HEK293 (cell line): ENCODE measurements around the gene AGBL2.

Experiments
- HOXD13 ChIP-seq: sonication (generic); formaldehyde crosslinking; IDR thresholded peaks from 2 replicates; pipeline ENCODE4 v1.8.0; 2022; ENCODE audit warnings: missing genetic modification reagents, borderline replicate concordance
- KLF17 ChIP-seq: fragments of 450-650 bp; formaldehyde crosslinking; IDR thresholded peaks from 2 replicates; pipeline ENCODE4 v1.5.1; 2016; ENCODE audit warnings: missing biosample characterization, missing genetic modification characterization
- MZF1 ChIP-seq: fragments of 450-650 bp; formaldehyde crosslinking; IDR thresholded peaks from 2 replicates; pipeline ENCODE4 v1.5.1; 2017; ENCODE audit warnings: missing biosample characterization, missing genetic modification characterization, borderline replicate concordance
- RBAK ChIP-seq: fragments of 450-650 bp; formaldehyde crosslinking; IDR thresholded peaks from 2 replicates; pipeline ENCODE4 v1.5.1; 2016; ENCODE audit warnings: missing biosample characterization, missing genetic modification characterization
- SP7 ChIP-seq: fragments of 450-650 bp; formaldehyde crosslinking; IDR thresholded peaks from 2 replicates; pipeline ENCODE4 v1.5.1; 2016; ENCODE audit warnings: missing biosample characterization, missing genetic modification characterization
- ZBTB1 ChIP-seq: fragments of 450-650 bp; formaldehyde crosslinking; IDR thresholded peaks from 2 replicates; pipeline ENCODE4 v1.5.1; 2016; ENCODE audit warnings: missing biosample characterization, missing genetic modification characterization
- ZBTB17 ChIP-seq: fragments of 450-650 bp; formaldehyde crosslinking; IDR thresholded peaks from 2 replicates; pipeline ENCODE4 v1.5.1; 2016; ENCODE audit warnings: missing biosample characterization, missing genetic modification characterization
- ZBTB21 ChIP-seq: fragments of 450-650 bp; formaldehyde crosslinking; IDR thresholded peaks from 2 replicates; pipeline ENCODE4 v1.5.1; 2017; ENCODE audit warnings: missing biosample characterization, missing genetic modification characterization
- ZBTB7A ChIP-seq: fragments of 450-650 bp; formaldehyde crosslinking; IDR thresholded peaks from 2 replicates; pipeline ENCODE4 v1.5.1; 2016; ENCODE audit warnings: low read depth, missing biosample characterization, missing genetic modification characterization
- ZEB2 ChIP-seq: fragments of 450-650 bp; formaldehyde crosslinking; IDR thresholded peaks from 2 replicates; pipeline ENCODE4 v1.5.1; 2016; ENCODE audit warnings: missing biosample characterization, missing genetic modification characterization
- ZNF114 ChIP-seq: fragments of 450-650 bp; formaldehyde crosslinking; IDR thresholded peaks from 2 replicates; pipeline ENCODE4 v1.5.0; 2017; ENCODE audit warnings: missing biosample characterization, missing genetic modification characterization
- ZNF132 ChIP-seq: fragments of 450-650 bp; formaldehyde crosslinking; IDR thresholded peaks from 2 replicates; pipeline ENCODE4 v1.5.1; 2017; ENCODE audit warnings: missing biosample characterization, missing genetic modification characterization, borderline replicate concordance
- ZNF211 ChIP-seq: fragments of 450-650 bp; formaldehyde crosslinking; IDR thresholded peaks from 2 replicates; pipeline ENCODE4 v1.5.1; 2016; ENCODE audit warnings: low read depth, missing biosample characterization, missing genetic modification characterization
- ZNF223 ChIP-seq: fragments of 450-650 bp; formaldehyde crosslinking; IDR thresholded peaks from 2 replicates; pipeline ENCODE4 v1.5.1; 2016; ENCODE audit warnings: missing biosample characterization, missing genetic modification characterization
- ZNF239 ChIP-seq: fragments of 450-650 bp; formaldehyde crosslinking; IDR thresholded peaks from 2 replicates; pipeline ENCODE4 v1.5.1; 2016; ENCODE audit warnings: missing biosample characterization, missing genetic modification characterization
- ZNF248 ChIP-seq: fragments of 450-650 bp; formaldehyde crosslinking; IDR thresholded peaks from 2 replicates; pipeline ENCODE4 v1.5.1; 2017; ENCODE audit warnings: missing biosample characterization, missing genetic modification characterization
- ZNF292 ChIP-seq: fragments of 450-650 bp; formaldehyde crosslinking; IDR thresholded peaks from 2 replicates; pipeline ENCODE4 v1.5.1; 2016; ENCODE audit warnings: low read depth, missing biosample characterization, missing genetic modification characterization, borderline replicate concordance
- ZNF302 ChIP-seq: fragments of 450-650 bp; formaldehyde crosslinking; IDR thresholded peaks from 2 replicates; pipeline ENCODE4 v1.5.1; 2016; ENCODE audit warnings: missing biosample characterization, missing genetic modification characterization, low read depth
- ZNF514 ChIP-seq: fragments of 450-650 bp; formaldehyde crosslinking; IDR thresholded peaks from 2 replicates; pipeline ENCODE4 v1.5.1; 2016; ENCODE audit warnings: missing biosample characterization, missing genetic modification characterization
- ZNF549 ChIP-seq: fragments of 450-650 bp; IDR thresholded peaks from 2 replicates; pipeline ENCODE4 v1.5.1; 2018; ENCODE audit warnings: missing biosample characterization, missing genetic modification characterization, mild to moderate bottlenecking, inconsistent platforms, moderate library complexity
- ZNF571 ChIP-seq: fragments of 450-650 bp; formaldehyde crosslinking; IDR thresholded peaks from 2 replicates; pipeline ENCODE4 v1.5.0; 2017; ENCODE audit warnings: missing biosample characterization, missing genetic modification characterization
- ZNF621 ChIP-seq: fragments of 450-650 bp; formaldehyde crosslinking; IDR thresholded peaks from 2 replicates; pipeline ENCODE4 v1.5.1; 2017; ENCODE audit warnings: missing biosample characterization, missing genetic modification characterization
- ZNF623 ChIP-seq: fragments of 450-650 bp; formaldehyde crosslinking; IDR thresholded peaks from 2 replicates; pipeline ENCODE4 v1.5.1; 2016; ENCODE audit warnings: missing biosample characterization, missing genetic modification characterization
- ZNF660 ChIP-seq: fragments of 450-650 bp; IDR thresholded peaks from 2 replicates; pipeline ENCODE4 v1.5.1; 2018; ENCODE audit warnings: missing biosample characterization, mild to moderate bottlenecking, missing genetic modification characterization
- ZNF747 ChIP-seq: fragments of 450-650 bp; formaldehyde crosslinking; IDR thresholded peaks from 2 replicates; pipeline ENCODE4 v1.5.1; 2016; ENCODE audit warnings: missing biosample characterization, missing genetic modification characterization
- ZNF776 ChIP-seq: fragments of 450-650 bp; formaldehyde crosslinking; IDR thresholded peaks from 2 replicates; pipeline ENCODE4 v1.5.0; 2017; ENCODE audit warnings: missing biosample characterization, missing genetic modification characterization, borderline replicate concordance
- ZNF837 ChIP-seq: fragments of 450-650 bp; formaldehyde crosslinking; IDR thresholded peaks from 2 replicates; pipeline ENCODE4 v1.5.1; 2016; ENCODE audit warnings: missing biosample characterization, missing genetic modification characterization
- ZSCAN30 ChIP-seq: fragments of 450-650 bp; IDR thresholded peaks from 2 replicates; pipeline ENCODE4 v1.5.1; 2018; ENCODE audit warnings: missing biosample characterization, mild to moderate bottlenecking, missing genetic modification characterization, moderate library complexity
- TF ChIP-seq, protein P1 (sequence below): sonication (generic); formaldehyde crosslinking; IDR thresholded peaks from 2 replicates; pipeline ENCODE4 v1.8.1; 2022; ENCODE audit warnings: mild to moderate bottlenecking, moderate library complexity, missing genetic modification reagents
- TF ChIP-seq, protein P2 (sequence below): fragments of 450-650 bp; formaldehyde crosslinking; IDR thresholded peaks from 2 replicates; pipeline ENCODE4 v1.5.1; 2016; ENCODE audit warnings: missing biosample characterization, missing genetic modification characterization
- TF ChIP-seq, protein P3 (sequence below): fragments of 450-650 bp; formaldehyde crosslinking; IDR thresholded peaks from 2 replicates; pipeline ENCODE4 v1.5.1; 2016; ENCODE audit warnings: missing biosample characterization, missing genetic modification characterization
- TF ChIP-seq, protein P4 (sequence below): fragments of 450-650 bp; formaldehyde crosslinking; IDR thresholded peaks from 2 replicates; pipeline ENCODE4 v1.5.1; 2016; ENCODE audit warnings: missing biosample characterization, missing genetic modification characterization
- TF ChIP-seq, protein P5 (sequence below): fragments of 450-650 bp; formaldehyde crosslinking; optimal IDR thresholded peaks from 2 replicates; pipeline ENCODE3; 2016; ENCODE audit warnings: missing biosample characterization, mild to moderate bottlenecking, missing genetic modification characterization

The AGBL2 gene

GRCh38 chr11:47642099-47642855, 72.9 kb downstream of the AGBL2 start, which contains the start of gene MTCH2 (continued):
- TF ChIP-seq ZEB2 (tag by site-specific recombination) = peak; percentile 94
- no peak for TF ChIP-seq ZNF549 (tag by site-specific recombination)
- TF ChIP-seq, protein P1, sequence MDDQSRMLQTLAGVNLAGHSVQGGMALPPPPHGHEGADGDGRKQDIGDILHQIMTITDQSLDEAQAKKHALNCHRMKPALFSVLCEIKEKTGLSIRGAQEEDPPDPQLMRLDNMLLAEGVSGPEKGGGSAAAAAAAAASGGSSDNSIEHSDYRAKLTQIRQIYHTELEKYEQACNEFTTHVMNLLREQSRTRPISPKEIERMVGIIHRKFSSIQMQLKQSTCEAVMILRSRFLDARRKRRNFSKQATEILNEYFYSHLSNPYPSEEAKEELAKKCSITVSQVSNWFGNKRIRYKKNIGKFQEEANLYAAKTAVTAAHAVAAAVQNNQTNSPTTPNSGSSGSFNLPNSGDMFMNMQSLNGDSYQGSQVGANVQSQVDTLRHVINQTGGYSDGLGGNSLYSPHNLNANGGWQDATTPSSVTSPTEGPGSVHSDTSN (CRISPR knock-in tag) = peak; percentile 89; the same call in 1 of the 2 replicates
- TF ChIP-seq ZNF114 (tag by site-specific recombination) = no peak
- TF ChIP-seq ZNF660 (tag by site-specific recombination) = peak; percentile 23; the same call in 1 of the 2 replicates
- no peak for TF ChIP-seq MZF1 (tag by site-specific recombination)
- TF ChIP-seq ZNF302 (tag by site-specific recombination) = no peak
- TF ChIP-seq SP7 = peak; percentile 63
- TF ChIP-seq ZNF776 (tag by site-specific recombination) = no peak
- TF ChIP-seq ZNF747 = no peak
- TF ChIP-seq ZSCAN30 (tag by site-specific recombination) = peak; percentile 83; the same call in 1 of the 2 replicates
- TF ChIP-seq ZNF621 = no peak
- no peak for TF ChIP-seq ZNF837 (tag by site-specific recombination)
- TF ChIP-seq, protein P2, sequence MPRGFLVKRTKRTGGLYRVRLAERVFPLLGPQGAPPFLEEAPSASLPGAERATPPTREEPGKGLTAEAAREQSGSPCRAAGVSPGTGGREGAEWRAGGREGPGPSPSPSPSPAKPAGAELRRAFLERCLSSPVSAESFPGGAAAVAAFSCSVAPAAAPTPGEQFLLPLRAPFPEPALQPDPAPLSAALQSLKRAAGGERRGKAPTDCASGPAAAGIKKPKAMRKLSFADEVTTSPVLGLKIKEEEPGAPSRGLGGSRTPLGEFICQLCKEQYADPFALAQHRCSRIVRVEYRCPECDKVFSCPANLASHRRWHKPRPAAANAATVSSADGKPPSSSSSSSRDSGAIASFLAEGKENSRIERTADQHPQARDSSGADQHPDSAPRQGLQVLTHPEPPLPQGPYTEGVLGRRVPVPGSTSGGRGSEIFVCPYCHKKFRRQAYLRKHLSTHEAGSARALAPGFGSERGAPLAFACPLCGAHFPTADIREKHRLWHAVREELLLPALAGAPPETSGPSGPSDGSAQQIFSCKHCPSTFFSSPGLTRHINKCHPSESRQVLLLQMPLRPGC (tag by site-specific recombination) = peak; percentile 22; the same call in 1 of the 2 replicates
- no peak for TF ChIP-seq ZBTB21
- no peak for TF ChIP-seq HOXD13
- TF ChIP-seq RBAK (tag by site-specific recombination) = no peak
- TF ChIP-seq ZNF292 (tag by site-specific recombination) = no peak
- 0 out of 2 replicates have a peak, but pooled peaks have one; percentile 48 for TF ChIP-seq ZBTB7A (tag by site-specific recombination)
- TF ChIP-seq ZNF223 (tag by site-specific recombination) = no peak
- TF ChIP-seq ZNF132 = no peak
- no peak for TF ChIP-seq ZNF211 (tag by site-specific recombination)
- TF ChIP-seq ZBTB1 = no peak
- TF ChIP-seq ZNF623 (tag by site-specific recombination) = no peak
- TF ChIP-seq ZNF514 = no peak
- TF ChIP-seq, protein P3, sequence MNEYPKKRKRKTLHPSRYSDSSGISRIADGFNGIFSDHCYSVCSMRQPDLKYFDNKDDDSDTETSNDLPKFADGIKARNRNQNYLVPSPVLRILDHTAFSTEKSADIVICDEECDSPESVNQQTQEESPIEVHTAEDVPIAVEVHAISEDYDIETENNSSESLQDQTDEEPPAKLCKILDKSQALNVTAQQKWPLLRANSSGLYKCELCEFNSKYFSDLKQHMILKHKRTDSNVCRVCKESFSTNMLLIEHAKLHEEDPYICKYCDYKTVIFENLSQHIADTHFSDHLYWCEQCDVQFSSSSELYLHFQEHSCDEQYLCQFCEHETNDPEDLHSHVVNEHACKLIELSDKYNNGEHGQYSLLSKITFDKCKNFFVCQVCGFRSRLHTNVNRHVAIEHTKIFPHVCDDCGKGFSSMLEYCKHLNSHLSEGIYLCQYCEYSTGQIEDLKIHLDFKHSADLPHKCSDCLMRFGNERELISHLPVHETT (tag by site-specific recombination) = no peak
- TF ChIP-seq ZBTB17 (tag by site-specific recombination) = peak; percentile 77; the same call in 1 of the 2 replicates
- no peak for TF ChIP-seq KLF17 (tag by site-specific recombination)
- TF ChIP-seq ZNF571 (tag by site-specific recombination) = no peak
- no peak for TF ChIP-seq ZNF239
- TF ChIP-seq, protein P4, sequence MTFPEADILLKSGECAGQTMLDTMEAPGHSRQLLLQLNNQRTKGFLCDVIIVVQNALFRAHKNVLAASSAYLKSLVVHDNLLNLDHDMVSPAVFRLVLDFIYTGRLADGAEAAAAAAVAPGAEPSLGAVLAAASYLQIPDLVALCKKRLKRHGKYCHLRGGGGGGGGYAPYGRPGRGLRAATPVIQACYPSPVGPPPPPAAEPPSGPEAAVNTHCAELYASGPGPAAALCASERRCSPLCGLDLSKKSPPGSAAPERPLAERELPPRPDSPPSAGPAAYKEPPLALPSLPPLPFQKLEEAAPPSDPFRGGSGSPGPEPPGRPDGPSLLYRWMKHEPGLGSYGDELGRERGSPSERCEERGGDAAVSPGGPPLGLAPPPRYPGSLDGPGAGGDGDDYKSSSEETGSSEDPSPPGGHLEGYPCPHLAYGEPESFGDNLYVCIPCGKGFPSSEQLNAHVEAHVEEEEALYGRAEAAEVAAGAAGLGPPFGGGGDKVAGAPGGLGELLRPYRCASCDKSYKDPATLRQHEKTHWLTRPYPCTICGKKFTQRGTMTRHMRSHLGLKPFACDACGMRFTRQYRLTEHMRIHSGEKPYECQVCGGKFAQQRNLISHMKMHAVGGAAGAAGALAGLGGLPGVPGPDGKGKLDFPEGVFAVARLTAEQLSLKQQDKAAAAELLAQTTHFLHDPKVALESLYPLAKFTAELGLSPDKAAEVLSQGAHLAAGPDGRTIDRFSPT (tag by site-specific recombination) = peak; percentile 30; the same call in 1 of the 2 replicates
- TF ChIP-seq, protein P5, sequence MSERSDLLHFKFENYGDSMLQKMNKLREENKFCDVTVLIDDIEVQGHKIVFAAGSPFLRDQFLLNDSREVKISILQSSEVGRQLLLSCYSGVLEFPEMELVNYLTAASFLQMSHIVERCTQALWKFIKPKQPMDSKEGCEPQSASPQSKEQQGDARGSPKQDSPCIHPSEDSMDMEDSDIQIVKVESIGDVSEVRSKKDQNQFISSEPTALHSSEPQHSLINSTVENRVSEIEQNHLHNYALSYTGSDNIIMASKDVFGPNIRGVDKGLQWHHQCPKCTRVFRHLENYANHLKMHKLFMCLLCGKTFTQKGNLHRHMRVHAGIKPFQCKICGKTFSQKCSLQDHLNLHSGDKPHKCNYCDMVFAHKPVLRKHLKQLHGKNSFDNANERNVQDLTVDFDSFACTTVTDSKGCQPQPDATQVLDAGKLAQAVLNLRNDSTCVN (tag by site-specific recombination) = peak; percentile 87
- no peak for TF ChIP-seq ZNF248 (tag by site-specific recombination)
